GM12874 (cell line): ENCODE measurements around the gene AR.

ENCODE experiments used
- TF ChIP-seq, protein P1 (sequence below): IDR thresholded peaks from 2 replicates; pipeline ENCODE4 v1.5.1; 2011; ENCODE audit warnings: low read depth, mild to moderate bottlenecking, control low read depth, low read length, moderate library complexity; ENCODE audit not compliant: insufficient read depth

Gene AR

DNA sequence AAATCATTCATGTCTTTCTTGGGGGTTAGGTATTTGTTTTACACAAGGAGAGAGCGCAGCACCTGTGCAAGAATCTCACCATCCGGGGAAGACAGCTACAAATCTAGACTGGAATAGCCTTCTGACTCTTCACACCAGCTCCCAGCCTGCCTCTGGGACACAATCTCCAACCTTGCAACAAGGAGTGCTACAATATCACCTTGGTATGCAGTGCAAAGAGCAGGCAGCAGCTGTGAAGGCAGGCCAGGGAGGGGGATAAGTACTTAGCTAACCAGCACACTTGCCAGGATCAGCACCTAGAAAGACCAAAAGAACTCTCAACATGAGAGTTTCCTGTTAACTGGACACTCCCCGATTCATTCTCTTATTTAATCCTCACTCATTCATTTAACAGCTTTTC is 235.3 kb downstream of the AR start:
- TF ChIP-seq, protein P1, sequence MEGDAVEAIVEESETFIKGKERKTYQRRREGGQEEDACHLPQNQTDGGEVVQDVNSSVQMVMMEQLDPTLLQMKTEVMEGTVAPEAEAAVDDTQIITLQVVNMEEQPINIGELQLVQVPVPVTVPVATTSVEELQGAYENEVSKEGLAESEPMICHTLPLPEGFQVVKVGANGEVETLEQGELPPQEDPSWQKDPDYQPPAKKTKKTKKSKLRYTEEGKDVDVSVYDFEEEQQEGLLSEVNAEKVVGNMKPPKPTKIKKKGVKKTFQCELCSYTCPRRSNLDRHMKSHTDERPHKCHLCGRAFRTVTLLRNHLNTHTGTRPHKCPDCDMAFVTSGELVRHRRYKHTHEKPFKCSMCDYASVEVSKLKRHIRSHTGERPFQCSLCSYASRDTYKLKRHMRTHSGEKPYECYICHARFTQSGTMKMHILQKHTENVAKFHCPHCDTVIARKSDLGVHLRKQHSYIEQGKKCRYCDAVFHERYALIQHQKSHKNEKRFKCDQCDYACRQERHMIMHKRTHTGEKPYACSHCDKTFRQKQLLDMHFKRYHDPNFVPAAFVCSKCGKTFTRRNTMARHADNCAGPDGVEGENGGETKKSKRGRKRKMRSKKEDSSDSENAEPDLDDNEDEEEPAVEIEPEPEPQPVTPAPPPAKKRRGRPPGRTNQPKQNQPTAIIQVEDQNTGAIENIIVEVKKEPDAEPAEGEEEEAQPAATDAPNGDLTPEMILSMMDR: no peak
